Right cardiac atrium (tissue), 5 donors: ENCODE measurements around the gene SORL1. TPM values are rescaled to one million over a fixed set of nuclear protein-coding genes. Genes with fewer than 3 reads are reported as not detected.

ENCODE experiments used
- ATAC-seq, 2 donors: fragments of 200-7000 bp; cut with Tn5 transposase; one replicate each; pipeline versions ENCODE4 v1.8.0 to v1.9.1; 2020; ENCODE audit warnings: moderate library complexity in 2 of 2, mild to moderate bottlenecking in 1 of 2
- DNase-seq, 3 donors: peaks; one replicate each; pipeline ENCODE4 v3.0.0-alpha.2; 2020
- H3K27ac ChIP-seq: one replicate; pipeline ENCODE4 v1.5.1; 2013; ENCODE audit warnings: mild to moderate bottlenecking, low read length, control low read depth, moderate library complexity
- H3K27me3 ChIP-seq: one replicate; pipeline ENCODE4 v1.6.1; 2013; ENCODE audit not compliant: control insufficient read depth, insufficient read depth
- H3K4me1 ChIP-seq: one replicate; pipeline ENCODE4 v1.6.1; 2013; ENCODE audit warnings: low read length; ENCODE audit not compliant: control insufficient read depth, insufficient read depth
- H3K4me3 ChIP-seq: one replicate; pipeline ENCODE4 v1.5.1; 2013; ENCODE audit warnings: low read length, control low read depth
- H3K9me3 ChIP-seq: one replicate; pipeline ENCODE4 v1.6.1; 2013; ENCODE audit warnings: low read length; ENCODE audit not compliant: control insufficient read depth
- WGBS: extraction: QIAGEN DNeasy Blood & Tissue Kit; methylation state at CpG from one replicate; pipeline ENCODE4 v1.1.7; 2013; 5-methylcytosine and 5-hydroxymethylcytosine counted together
- intact Hi-C, 4 donors: fragments of 100-400 bp; cut with DNase I; formaldehyde crosslinking; loops; one replicate each; pipeline versions ENCODE4 v1.11.0 to v1.14.0; 2022 to 2023
- polyA plus RNA-seq: library from polyadenylated mRNA; stranded (reverse); fragments of 200-250 nt; gene quantifications from one replicate; pipeline ENCODE4 v1.2.3, GENCODE V29; 2013
- total RNA-seq, 4 donors: library from RNA; stranded (reverse); fragmentation: NEBNext Ultra II Directional; extraction: Animal tissue kit (Norgen Biotek cat#: 25700); gene quantifications; one replicate each; pipeline ENCODE4 v1.2.1, GENCODE V29; 2021
- donor health status: healthy with polysubstance abuse.
- donor health status: DM: no; HTN: yes; CAD: no.
- donor health status: DM: no; HTN: no; CAD: no.
- donor health status: DM: no; HTN: yes; CAD: no; lungs with severe emphysema.
- donor health status: DM: yes; HTN: yes; CAD: no.

The SORL1 gene
- total and polyA plus RNA-seq, 5 donors: 0.57 to 9.2 (median 5.3) TPM

- ATAC-seq (no peak), DNase-seq (no peak)
- Histone ChIP-seq H3K4me1 (no peaks in the 10 kb centered on the region), H3K27ac (no peak overlapping the region), H3K27me3 (no peaks in the 10 kb centered on the region), H3K9me3 (no peaks in the 10 kb centered on the region), H3K4me3 (no peak overlapping the region)
- WGBS: 72% methylated on average over 12 of the region's 12 CpGs
- intact Hi-C loops: no loop called here
These were observed 162.6 kb downstream of the SORL1 start for GRCh38 chr11:121614636-121615240.

- H3K27me3 ChIP-seq: no peaks in the 10 kb centered on the region
- H3K27ac ChIP-seq: no peak overlapping the region
- ATAC-seq (no peak), DNase-seq (no peak)
- 85% methylated on average over 3 of the region's 3 CpGs for WGBS
- intact Hi-C loops: no loop called here
- no peaks in the 10 kb centered on the region for H3K4me1 ChIP-seq
- no peak overlapping the region for H3K4me3 ChIP-seq
- no peaks in the 10 kb centered on the region for H3K9me3 ChIP-seq
These were observed 163.4 kb downstream of the SORL1 start for GRCh38 chr11:121615501-121615900.

- no peak overlapping the region for H3K4me3 ChIP-seq
- no peak overlapping the region for H3K27ac ChIP-seq
- intact Hi-C loops: no loop called here
- no peaks in the 10 kb centered on the region for H3K9me3 ChIP-seq
- WGBS: 83% methylated on average over 8 of the region's 8 CpGs
- DNase-seq (no peak), ATAC-seq (no peak)
- H3K4me1 ChIP-seq: no peaks in the 10 kb centered on the region
- H3K27me3 ChIP-seq: no peaks in the 10 kb centered on the region
These were observed 166.4 kb downstream of the SORL1 start for GRCh38 chr11:121618516-121618915.

- no peaks in the 10 kb centered on the region for H3K27me3 ChIP-seq
- no peaks in the 10 kb centered on the region for H3K9me3 ChIP-seq
- intact Hi-C loops: no loop called here
- H3K4me1 ChIP-seq: peaks cover 3% of the 10 kb centered on the region
- ATAC-seq: peak; percentile 79 to 84
- WGBS: 40% methylated on average over 7 of the region's 7 CpGs
- DNase-seq: peak in 1 of 3 donors; percentile 63
- H3K4me3 ChIP-seq: no peak overlapping the region
- peak overlapping the region; percentile 3 for H3K27ac ChIP-seq
These were observed 173.8 kb downstream of the SORL1 start for GRCh38 chr11:121625777-121626506.

GRCh38 chr11:121626507-121626875, 174.4 kb downstream of the SORL1 start:
- WGBS: 64% methylated on average over 4 of the region's 4 CpGs
- ATAC-seq: peak; percentile 40 to 67

GRCh38 chr11:121626980-121627379, 174.9 kb downstream of the SORL1 start:
- Histone ChIP-seq H3K4me3 (no peak overlapping the region), H3K27ac (no peak overlapping the region), H3K27me3 (no peaks in the 10 kb centered on the region), H3K9me3 (no peaks in the 10 kb centered on the region), H3K4me1 (peaks cover 3% of the 10 kb centered on the region)
- intact Hi-C loops: no loop called here
- ATAC-seq (no peak), DNase-seq (no peak)
- WGBS: 67% methylated on average over 2 of the region's 2 CpGs

More at GRCh38 chr11:121626507-121626875, 174.4 kb downstream of the SORL1 start:
- H3K4me1 ChIP-seq: peaks cover 3% of the 10 kb centered on the region
- intact Hi-C loops: no loop called here
- H3K9me3 ChIP-seq: no peaks in the 10 kb centered on the region
- H3K27me3 ChIP-seq: no peaks in the 10 kb centered on the region
- H3K27ac ChIP-seq: no peak overlapping the region
- no peak overlapping the region for H3K4me3 ChIP-seq
- DNase-seq: no peak

GRCh38 chr11:121630041-121630440, 177.9 kb downstream of the SORL1 start:
- peaks cover 3% of the 10 kb centered on the region for H3K4me1 ChIP-seq
- no peaks in the 10 kb centered on the region for H3K27me3 ChIP-seq
- no peak overlapping the region for H3K27ac ChIP-seq
- DNase-seq (no peak), ATAC-seq (peak; percentile 20 to 27)
- no peak overlapping the region for H3K4me3 ChIP-seq
- no peaks in the 10 kb centered on the region for H3K9me3 ChIP-seq
- WGBS: 37% methylated on average over 1 of the region's 1 CpG
- intact Hi-C loops: no loop called here

- ATAC-seq: no peak
- no peaks in the 10 kb centered on the region for H3K9me3 ChIP-seq
- 97% methylated on average over 2 of the region's 2 CpGs for WGBS
- DNase-seq: no peak
- no peak overlapping the region for H3K4me3 ChIP-seq
- no peak overlapping the region for H3K27ac ChIP-seq
- intact Hi-C loops: no loop called here
- no peaks in the 10 kb centered on the region for H3K4me1 ChIP-seq
- no peaks in the 10 kb centered on the region for H3K27me3 ChIP-seq
These were observed 179.3 kb downstream of the SORL1 start for GRCh38 chr11:121631456-121631855.

- Histone ChIP-seq H3K4me1 (no peaks in the 10 kb centered on the region), H3K4me3 (no peak overlapping the region), H3K27me3 (no peaks in the 10 kb centered on the region), H3K27ac (no peak overlapping the region), H3K9me3 (no peaks in the 10 kb centered on the region)
- no peak for DNase-seq
- no peak for ATAC-seq
- 96% methylated on average over 5 of the region's 5 CpGs for WGBS
- intact Hi-C loops: no loop called here
These were observed 182.2 kb downstream of the SORL1 start for GRCh38 chr11:121634273-121634672.

- no peaks in the 10 kb centered on the region for H3K4me1 ChIP-seq
- H3K27ac ChIP-seq: no peak overlapping the region
- 48% methylated on average over 7 of the region's 7 CpGs for WGBS
- H3K9me3 ChIP-seq: no peaks in the 10 kb centered on the region
- ATAC-seq (peak; percentile 31 to 41), DNase-seq (peak in 1 of 3 donors; percentile 27)
- intact Hi-C loops: no loop called here
- H3K4me3 ChIP-seq: no peak overlapping the region
- H3K27me3 ChIP-seq: no peaks in the 10 kb centered on the region
These were observed 182.8 kb downstream of the SORL1 start for GRCh38 chr11:121634889-121635288.

GRCh38 chr11:121636081-121636799, 184.1 kb downstream of the SORL1 start:
- intact Hi-C loops: no loop called here
- no peaks in the 10 kb centered on the region for H3K27me3 ChIP-seq
- no peaks in the 10 kb centered on the region for H3K4me1 ChIP-seq
- no peak overlapping the region for H3K4me3 ChIP-seq
- H3K27ac ChIP-seq: no peak overlapping the region
- ATAC-seq: no peak
- DNase-seq: no peak
- no peaks in the 10 kb centered on the region for H3K9me3 ChIP-seq
- WGBS: 79% methylated on average over 2 of the region's 2 CpGs
